ENCODE measurements around the gene VAT1L.

- TF ChIP-seq CTCF (IDR thresholded peaks at IDR 0.05; ENCODE audit: low read length) = no peak
- TF ChIP-seq EZH2 (optimal IDR thresholded peaks at IDR 0.05; ENCODE audit: low read depth, low read length) = no peak
- no peak for TF ChIP-seq EZH2phosphoT487 (IDR thresholded peaks at IDR 0.05; ENCODE audit: low read length)
Measured at GRCh38 chr16:77913738-77914253, 125.4 kb downstream of the VAT1L start.
